OCI-LY7 (cell line): ENCODE measurements around the gene EXOG. TPM values are rescaled to one million over a fixed set of nuclear protein-coding genes. Genes with fewer than 3 reads are reported as not detected.

ENCODE experiments used
- BruUV-seq: library from RNA; stranded (reverse); fragments of 400-500 nt; replicated peaks from 2 replicates; lab custom pipeline; 2021; lab: Mats Ljungman, UMichigan
- CTCF ChIA-PET: fragments of 300-600 bp; sonication (Branson Sonifier 250); formaldehyde crosslinking; loops from one replicate; lab custom pipeline; 2022; ENCODE audit warnings: antibody characterized with exemption; ENCODE audit not compliant: unreplicated experiment; lab: Charles Lee
- POLR2A ChIA-PET: fragments of 300-600 bp; sonication (Branson Sonifier 250); formaldehyde crosslinking; loops from one replicate; lab custom pipeline; 2022; ENCODE audit warnings: antibody characterized with exemption; lab: Charles Lee
- DNase-seq: peaks from one replicate; pipeline ENCODE4 v3.0.0-alpha.2; 2015; ENCODE audit warnings: low spot score
- H2AFZ ChIP-seq: fragments of 200-600 bp; sonication (generic), shearing (Covaris generic); 2 replicates; pipeline ENCODE4 v1.6.1; 2014; ENCODE audit warnings: mild to moderate bottlenecking, antibody characterized with exemption, low read length, moderate library complexity
- H3K27ac ChIP-seq: fragments of 200-600 bp; sonication (generic); 2 replicates; pipeline ENCODE4 v1.5.1; 2014; ENCODE audit warnings: mixed run types, low read depth, mild to moderate bottlenecking, moderate library complexity, low read length, inconsistent platforms; ENCODE audit not compliant: poor library complexity, severe bottlenecking
- H3K36me3 ChIP-seq: fragments of 200-600 bp; sonication (generic); 2 replicates; pipeline ENCODE4 v1.6.1; 2014; ENCODE audit warnings: mild to moderate bottlenecking, antibody characterized with exemption, low read length, moderate library complexity, mixed read lengths; ENCODE audit not compliant: insufficient read depth
- H3K4me1 ChIP-seq: fragments of 200-600 bp; sonication (generic); 2 replicates; pipeline ENCODE4 v1.5.1; 2014; ENCODE audit warnings: mild to moderate bottlenecking, low read length; ENCODE audit not compliant: insufficient read depth, poor library complexity, severe bottlenecking
- H3K4me2 ChIP-seq: fragments of 200-600 bp; sonication (generic); 2 replicates; pipeline ENCODE4 v1.6.1; 2014; ENCODE audit warnings: mild to moderate bottlenecking, low read length
- H3K4me3 ChIP-seq: fragments of 200-600 bp; sonication (generic); 2 replicates; pipeline ENCODE4 v1.5.1; 2014; ENCODE audit warnings: mild to moderate bottlenecking, low read depth, low read length; ENCODE audit not compliant: poor library complexity, severe bottlenecking
- H3K79me2 ChIP-seq: fragments of 200-600 bp; sonication (generic); 2 replicates; pipeline ENCODE4 v1.6.1; 2016; ENCODE audit warnings: low read depth, mild to moderate bottlenecking, low read length, moderate library complexity, mixed read lengths; ENCODE audit not compliant: insufficient read depth
- H3K9me2 ChIP-seq: fragments of 200-600 bp; sonication (generic); 2 replicates; pipeline ENCODE4 v1.6.1; 2016; ENCODE audit warnings: mild to moderate bottlenecking, low read length, mixed read lengths; ENCODE audit not compliant: insufficient read depth
- H3K9me3 ChIP-seq: fragments of 200-600 bp; sonication (generic); 2 replicates; pipeline ENCODE4 v1.6.1; 2014; ENCODE audit warnings: mild to moderate bottlenecking, mixed run types, low read length, mixed read lengths
- H4K20me1 ChIP-seq: fragments of 200-600 bp; sonication (generic); 2 replicates; pipeline ENCODE4 v1.6.1; 2014; ENCODE audit warnings: mild to moderate bottlenecking, antibody characterized with exemption, low read length, moderate library complexity, mixed read lengths; ENCODE audit not compliant: insufficient read depth
- CTCF ChIP-seq: fragments of 200-600 bp; sonication (generic); conservative IDR thresholded peaks from 2 replicates; pipeline ENCODE4 v1.5.1; 2014; ENCODE audit warnings: mild to moderate bottlenecking, antibody characterized with exemption, low read length, moderate library complexity, mixed read lengths
- EZH2phosphoT487 ChIP-seq: fragments of 200-600 bp; sonication (generic); IDR thresholded peaks from 2 replicates; pipeline ENCODE4 v1.6.1; 2018; ENCODE audit warnings: low read depth, borderline replicate concordance, mild to moderate bottlenecking, mixed run types, antibody characterized with exemption, low read length, moderate library complexity, mixed read lengths
- intact Hi-C: fragments of 100-400 bp; cut with micrococcal nuclease; formaldehyde crosslinking; loops from one replicate; pipeline ENCODE4 v1.10.0; 2022; ENCODE audit not compliant: unreplicated experiment
- total RNA-seq, 2 experiments: library from RNA; depleted of rRNA in 1 of 2; stranded (reverse); fragments of >200 nt in 1 of 2; shearing (Covaris generic) in 1 of 2; gene quantifications; 2 replicates each; pipeline ENCODE4 v1.2.3, GENCODE V29; 2014 to 2022

The EXOG gene
- total RNA-seq, 2 experiments from 2014 or later = 30.7 to 41.2 TPM

- no peak for DNase-seq
- H3K27ac ChIP-seq = no peak overlapping the region
- H3K9me2 ChIP-seq = no peaks in the 10 kb centered on the region
- TF ChIP-seq EZH2phosphoT487 (no peak), CTCF (no peak)
- no peak overlapping the region for H3K4me3 ChIP-seq
- no peak overlapping the region for H3K4me2 ChIP-seq
- H3K36me3 ChIP-seq = no peaks in the 10 kb centered on the region
- no peaks in the 10 kb centered on the region for H3K9me3 ChIP-seq
- ChIA-PET POLR2A (no interaction called here), CTCF (no interaction called here)
- intact Hi-C loops = no loop called here
- H2AFZ ChIP-seq = no peak overlapping the region
- no peaks in the 10 kb centered on the region for H4K20me1 ChIP-seq
- BruUV-seq = no TSS peak
- H3K4me1 ChIP-seq = no peaks in the 10 kb centered on the region
- H3K79me2 ChIP-seq = no peaks in the 10 kb centered on the region
Observed at GRCh38 chr3:38549957-38550840, 54.1 kb downstream of the EXOG start.

GRCh38 chr3:38551026-38551832 is 55.1 kb downstream of the EXOG start:
- no peak for DNase-seq
- Histone ChIP-seq H3K27ac (no peak overlapping the region), H3K4me2 (no peak overlapping the region), H3K9me2 (no peaks in the 10 kb centered on the region), H2AFZ (no peak overlapping the region), H3K9me3 (no peaks in the 10 kb centered on the region), H3K4me3 (no peak overlapping the region), H4K20me1 (no peaks in the 10 kb centered on the region), H3K4me1 (no peaks in the 10 kb centered on the region), H3K79me2 (no peaks in the 10 kb centered on the region), H3K36me3 (no peaks in the 10 kb centered on the region)
- intact Hi-C loops = no loop called here
- TF ChIP-seq EZH2phosphoT487 (no peak), CTCF (no peak)
- POLR2A ChIA-PET = no interaction called here
- CTCF ChIA-PET = no interaction called here
- no TSS peak for BruUV-seq
